Measurements from ENCODE around the gene COL8A1.

Gene COL8A1

GRCh38 chr3:99698932-99699331 lies 60.5 kb downstream of the COL8A1 start:
- H3K4me3 ChIP-seq (ENCODE audit: low read length) = no peak overlapping the region
- TF ChIP-seq ZNF274 (IDR thresholded peaks at IDR 0.05; ENCODE audit: low read depth, low read length) = no peak

- no peak overlapping the region for H3K4me3 ChIP-seq (ENCODE audit: low read length)
- no peak for TF ChIP-seq ZNF274 (IDR thresholded peaks at IDR 0.05; ENCODE audit: low read depth, low read length)
These were observed 61.4 kb downstream of the COL8A1 start for GRCh38 chr3:99699841-99700240.

- no peak for TF ChIP-seq ZNF274 (IDR thresholded peaks at IDR 0.05; ENCODE audit: low read depth, low read length)
- no peak overlapping the region for H3K4me3 ChIP-seq (ENCODE audit: low read length)
These were observed 62.4 kb downstream of the COL8A1 start for GRCh38 chr3:99700631-99701268.

GRCh38 chr3:99702953-99703943 lies 64.9 kb downstream of the COL8A1 start:
- no peak overlapping the region for H3K4me3 ChIP-seq (ENCODE audit: low read length)
- TF ChIP-seq ZNF274 (IDR thresholded peaks at IDR 0.05; ENCODE audit: low read depth, low read length) = no peak

GRCh38 chr3:99704417-99704816 lies 66.0 kb downstream of the COL8A1 start:
- no peak overlapping the region for H3K4me3 ChIP-seq (ENCODE audit: low read length)
- TF ChIP-seq ZNF274 (IDR thresholded peaks at IDR 0.05; ENCODE audit: low read depth, low read length) = no peak

- no peak overlapping the region for H3K4me3 ChIP-seq (ENCODE audit: low read length)
- TF ChIP-seq ZNF274 (IDR thresholded peaks at IDR 0.05; ENCODE audit: low read depth, low read length) = no peak
These were observed 68.0 kb downstream of the COL8A1 start for GRCh38 chr3:99706410-99706809.

GRCh38 chr3:99708207-99708745 lies 69.9 kb downstream of the COL8A1 start:
- TF ChIP-seq ZNF274 (IDR thresholded peaks at IDR 0.05; ENCODE audit: low read depth, low read length) = no peak
- no peak overlapping the region for H3K4me3 ChIP-seq (ENCODE audit: low read length)

- no peak for TF ChIP-seq ZNF274 (IDR thresholded peaks at IDR 0.05; ENCODE audit: low read depth, low read length)
- no peak overlapping the region for H3K4me3 ChIP-seq (ENCODE audit: low read length)
These were observed 71.3 kb downstream of the COL8A1 start for GRCh38 chr3:99709686-99710085.

- no peak overlapping the region for H3K4me3 ChIP-seq (ENCODE audit: low read length)
- no peak for TF ChIP-seq ZNF274 (IDR thresholded peaks at IDR 0.05; ENCODE audit: low read depth, low read length)
These were observed 71.7 kb downstream of the COL8A1 start for GRCh38 chr3:99710094-99710493.

- TF ChIP-seq ZNF274 (IDR thresholded peaks at IDR 0.05; ENCODE audit: low read depth, low read length) = no peak
- no peak overlapping the region for H3K4me3 ChIP-seq (ENCODE audit: low read length)
These were observed 73.0 kb downstream of the COL8A1 start for GRCh38 chr3:99711351-99711750.

GRCh38 chr3:99712291-99712954 lies 74.0 kb downstream of the COL8A1 start:
- no peak overlapping the region for H3K4me3 ChIP-seq (ENCODE audit: low read length)
- TF ChIP-seq ZNF274 (IDR thresholded peaks at IDR 0.05; ENCODE audit: low read depth, low read length) = no peak

GRCh38 chr3:99713440-99713839 lies 75.0 kb downstream of the COL8A1 start:
- TF ChIP-seq ZNF274 (IDR thresholded peaks at IDR 0.05; ENCODE audit: low read depth, low read length) = no peak
- H3K4me3 ChIP-seq (ENCODE audit: low read length) = no peak overlapping the region

- no peak for TF ChIP-seq ZNF274 (IDR thresholded peaks at IDR 0.05; ENCODE audit: low read depth, low read length)
- no peak overlapping the region for H3K4me3 ChIP-seq (ENCODE audit: low read length)
These were observed 75.8 kb downstream of the COL8A1 start for GRCh38 chr3:99714146-99714545.

GRCh38 chr3:99714575-99714974 lies 76.2 kb downstream of the COL8A1 start:
- H3K4me3 ChIP-seq (ENCODE audit: low read length) = no peak overlapping the region
- TF ChIP-seq ZNF274 (IDR thresholded peaks at IDR 0.05; ENCODE audit: low read depth, low read length) = no peak

Data from GM08714 (cell line).